ENCODE data around the gene CXorf38.
"Not testable (repeated sequence)": the region's sequence is repeated elsewhere in the genome, so short reads cannot be mapped to it uniquely, and the experiment has no call there.

CXorf38 gene

DNA sequence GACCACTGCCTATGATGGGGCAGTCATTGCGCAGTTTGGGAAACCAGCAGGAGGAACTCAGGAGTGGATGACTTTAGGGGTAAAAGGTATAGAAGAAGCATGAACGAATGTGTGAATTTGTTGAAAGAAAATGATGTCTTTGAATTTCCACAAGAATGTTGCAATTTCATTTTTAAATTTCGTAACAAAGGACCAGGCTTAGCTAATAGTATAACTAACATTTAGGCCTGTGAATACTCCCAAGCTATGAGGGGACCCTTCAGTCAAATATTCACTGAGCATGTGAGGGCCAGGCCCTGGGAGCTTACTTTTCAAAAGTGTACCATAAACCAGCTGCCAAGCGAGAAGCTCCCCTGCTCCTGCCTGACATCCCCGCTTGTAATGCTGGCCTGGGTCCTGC is 18.9 kb downstream of the CXorf38 start:
- DNase-seq, result no peak

DNA sequence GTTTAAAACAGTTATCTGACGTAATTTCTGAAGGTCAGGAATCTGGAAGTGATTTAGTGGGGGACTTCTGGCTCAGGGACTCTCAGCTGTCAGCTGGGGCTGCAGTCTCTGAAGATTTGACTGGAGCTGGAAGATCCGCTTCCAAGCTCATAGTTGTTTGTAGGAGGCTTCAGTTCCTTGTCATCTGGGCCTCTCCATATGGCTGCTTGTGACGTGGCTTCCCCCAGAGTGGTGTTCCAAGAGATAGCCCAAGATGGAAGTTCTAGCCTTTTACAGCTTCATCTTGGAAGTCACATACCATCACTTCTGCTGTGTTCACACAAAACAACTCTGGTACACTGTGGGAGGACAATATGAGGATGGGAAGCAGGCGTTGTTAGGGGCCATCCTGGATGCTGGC is 22.1 kb downstream of the CXorf38 start:
- no peak for DNase-seq

DNA sequence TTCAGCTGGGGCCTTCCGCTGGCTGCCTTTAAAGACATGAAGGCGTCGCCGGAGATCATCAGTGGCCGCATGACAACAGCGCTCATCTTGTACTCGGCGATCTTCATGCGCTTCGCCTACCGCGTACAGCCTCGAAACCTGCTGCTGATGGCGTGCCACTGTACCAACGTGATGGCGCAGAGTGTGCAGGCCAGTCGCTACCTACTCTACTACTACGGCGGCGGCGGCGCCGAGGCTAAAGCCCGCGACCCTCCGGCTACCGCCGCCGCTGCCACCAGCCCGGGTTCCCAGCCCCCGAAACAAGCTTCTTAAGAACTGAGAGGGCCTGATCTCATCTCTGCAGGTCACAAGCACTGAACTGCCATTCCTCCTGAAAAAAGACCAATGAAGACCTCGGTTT is 23.7 kb downstream of the CXorf38 start:
- DNase-seq, result no peak

DNA sequence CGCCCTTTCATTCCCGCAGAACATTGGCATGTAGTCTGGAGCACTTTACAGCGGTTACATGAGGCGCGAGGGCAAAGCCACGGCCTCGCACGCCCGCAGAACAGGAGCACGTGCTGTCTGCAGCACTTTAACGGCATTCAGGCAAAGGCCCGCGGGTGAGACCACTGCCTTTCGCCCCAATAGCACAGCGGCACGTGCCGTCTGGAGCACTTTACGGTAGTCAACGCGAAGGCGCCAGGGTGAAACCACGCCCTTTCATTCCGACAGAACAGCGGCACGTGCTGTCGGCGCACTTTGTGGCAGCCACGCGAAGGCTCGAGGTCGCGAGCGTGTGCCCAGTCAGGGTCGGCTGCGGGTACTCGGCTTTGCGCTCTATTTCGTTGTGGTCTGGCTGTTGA is 24.2 kb downstream of the CXorf38 start, which contains the start of gene MPC1L:
Gene MPC1L (plus strand): TSS at position 290 of the 398 bp plus-strand sequence. CDS start 138 bp downstream, outside the sequence.
- no peak for DNase-seq

DNA sequence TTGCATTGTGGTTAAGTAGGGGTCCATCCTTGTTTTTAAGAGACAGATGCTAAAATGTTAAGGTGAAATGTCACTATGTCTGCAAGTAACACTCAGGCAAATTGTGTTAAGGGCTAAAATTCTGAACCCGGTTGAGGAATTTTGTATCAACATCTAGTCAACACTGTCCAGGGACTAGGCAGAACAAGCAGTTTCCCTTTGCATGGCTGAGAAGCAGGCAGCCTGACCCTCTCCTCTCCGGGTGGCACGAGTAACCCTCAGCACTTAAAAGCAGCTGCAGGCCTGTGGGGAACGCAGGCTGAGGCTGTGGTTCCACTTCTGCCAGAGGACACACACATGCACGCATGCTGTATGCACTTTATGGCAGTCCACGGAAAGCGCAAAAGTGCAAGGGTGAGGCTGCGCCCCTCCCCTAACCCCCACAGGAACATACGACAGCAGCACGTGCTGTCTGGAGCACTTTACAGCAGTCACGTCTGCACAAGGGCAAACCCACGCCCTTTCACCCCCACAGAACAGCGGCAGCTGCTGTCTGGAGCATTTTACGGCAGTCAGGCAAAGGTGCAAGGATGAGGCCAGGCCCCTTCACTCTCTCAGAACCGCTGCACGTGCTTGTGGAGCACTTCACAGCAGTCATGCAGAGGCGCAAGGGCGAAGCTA is 24.8 kb downstream of the CXorf38 start:
- DNase-seq, result no peak

DNA sequence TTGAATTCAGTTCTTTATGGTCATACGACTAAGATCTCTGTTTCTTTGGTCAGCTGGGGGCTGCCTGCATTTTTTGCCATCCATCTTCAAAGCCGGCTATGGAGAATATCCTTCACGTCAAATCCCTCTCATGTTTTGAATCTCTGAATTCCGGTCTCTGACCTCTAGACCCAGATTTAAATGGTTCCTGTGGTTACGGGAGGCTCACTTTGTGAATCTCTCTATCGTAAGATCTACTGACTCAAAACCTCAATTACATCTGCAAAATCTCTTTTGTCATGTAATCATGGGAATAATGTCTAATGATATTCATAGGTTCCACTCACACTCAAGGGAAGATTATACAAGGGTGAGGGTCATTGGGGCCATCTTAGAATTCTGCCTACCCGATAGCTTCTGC is 29.8 kb downstream of the CXorf38 start:
- no peak for DNase-seq

DNA sequence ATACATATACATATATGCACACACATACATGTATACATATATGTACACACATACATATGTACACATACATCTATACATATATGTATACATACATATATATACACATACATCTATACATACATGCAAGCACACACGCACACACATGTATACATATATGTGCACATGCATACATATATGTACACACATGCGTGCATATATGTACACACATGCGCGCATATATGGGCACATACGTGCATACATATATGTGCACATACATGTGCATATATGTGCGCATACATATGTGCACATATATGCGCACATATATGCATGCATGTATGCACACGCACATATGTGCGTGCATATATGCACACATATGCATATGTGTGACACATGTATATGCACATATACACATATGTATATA is 31.4 kb downstream of the CXorf38 start:
- no peak for DNase-seq

DNA sequence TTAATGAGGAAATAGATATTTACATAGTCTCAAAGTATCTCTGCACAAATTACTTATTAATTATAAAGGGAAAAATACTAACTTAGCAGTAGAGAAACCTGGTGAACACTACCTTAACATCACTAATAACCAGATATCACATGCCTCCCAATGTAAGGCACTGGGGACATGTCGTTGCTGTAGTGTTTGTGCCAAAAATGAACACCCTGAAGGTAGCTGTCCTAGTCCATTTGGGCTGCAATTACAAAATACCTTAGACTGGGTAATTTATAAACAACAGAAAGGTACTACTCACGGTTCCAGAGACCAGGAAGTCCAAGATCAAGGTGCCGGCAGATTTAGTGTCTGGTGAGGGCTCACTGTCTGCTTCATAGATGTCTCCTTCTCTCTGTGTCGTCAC is 34.9 kb downstream of the CXorf38 start:
- DNase-seq, result no peak

DNA sequence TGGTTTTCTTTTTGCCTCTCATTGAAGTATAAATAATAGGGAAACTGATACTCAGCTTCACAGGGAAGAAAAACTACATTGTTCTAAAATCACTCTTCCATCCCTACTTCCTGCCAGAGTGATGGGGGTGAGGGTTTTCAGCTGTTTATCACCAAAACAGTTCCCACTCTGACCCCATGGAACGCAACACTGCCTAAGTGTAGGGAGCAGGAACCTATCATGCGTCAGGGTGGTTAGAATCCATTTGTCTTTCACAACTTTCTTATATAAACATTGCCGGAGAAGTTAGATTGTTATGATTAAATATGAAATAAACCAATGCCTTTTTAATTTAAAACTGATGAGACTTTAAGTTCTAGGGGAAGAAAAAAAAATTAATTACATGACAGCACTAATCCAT is 40.0 kb downstream of the CXorf38 start:
- no peak for DNase-seq

DNA sequence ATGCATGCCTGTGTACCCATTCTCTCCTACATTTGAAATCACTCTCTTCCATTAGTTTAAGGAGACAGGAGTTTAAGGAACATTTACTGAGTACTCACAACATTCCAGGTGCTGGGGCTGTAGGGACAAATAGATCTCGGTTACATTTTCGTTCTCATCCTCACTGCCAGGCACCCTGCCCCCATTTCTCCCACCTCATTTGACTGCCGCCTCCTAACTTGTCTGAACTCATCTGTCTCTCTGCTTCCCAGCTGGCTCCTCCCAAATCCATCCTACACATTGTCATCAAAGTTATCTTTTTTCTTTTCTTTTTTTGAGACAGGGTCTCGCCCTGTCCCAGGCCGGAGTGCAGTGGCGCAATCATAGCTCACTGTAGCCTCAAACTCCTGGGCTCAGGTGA is 43.9 kb downstream of the CXorf38 start:
- DNase-seq, result no peak

DNA sequence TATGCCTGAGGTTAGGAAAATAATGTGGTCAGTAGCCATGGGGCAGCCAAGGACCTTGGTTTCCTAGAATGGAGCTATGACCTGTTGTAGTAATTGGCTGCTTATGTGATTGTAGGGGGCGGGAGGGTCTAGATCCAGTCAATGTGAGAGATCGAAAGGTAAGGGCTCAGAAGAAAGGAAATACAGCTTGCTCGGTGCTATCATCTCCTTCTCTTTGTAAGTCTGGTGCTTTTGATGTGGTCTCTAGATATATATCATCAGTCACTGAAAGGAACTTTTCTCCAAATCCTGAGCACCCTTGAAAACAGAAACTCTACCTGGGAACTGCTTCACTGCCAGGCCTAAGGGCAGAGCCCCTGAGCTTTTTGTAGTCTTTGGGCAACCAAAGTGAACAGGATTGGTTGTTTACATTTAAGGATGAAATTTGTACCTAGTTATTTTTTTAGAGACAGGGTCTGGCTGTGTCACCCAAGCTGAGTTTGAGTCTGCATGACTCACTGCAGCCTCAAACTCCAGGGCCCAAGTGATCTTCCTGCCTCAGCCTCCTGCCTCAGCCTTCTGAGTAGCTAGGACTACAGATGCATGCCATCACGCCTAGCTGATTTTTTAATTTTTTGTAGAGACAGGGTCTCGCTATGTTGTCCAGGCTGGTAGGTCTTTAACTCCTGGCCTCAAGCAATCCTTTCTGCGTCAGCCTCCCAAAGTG is 57.6 kb downstream of the CXorf38 start:
- not testable (repeated sequence) for DNase-seq

DNA sequence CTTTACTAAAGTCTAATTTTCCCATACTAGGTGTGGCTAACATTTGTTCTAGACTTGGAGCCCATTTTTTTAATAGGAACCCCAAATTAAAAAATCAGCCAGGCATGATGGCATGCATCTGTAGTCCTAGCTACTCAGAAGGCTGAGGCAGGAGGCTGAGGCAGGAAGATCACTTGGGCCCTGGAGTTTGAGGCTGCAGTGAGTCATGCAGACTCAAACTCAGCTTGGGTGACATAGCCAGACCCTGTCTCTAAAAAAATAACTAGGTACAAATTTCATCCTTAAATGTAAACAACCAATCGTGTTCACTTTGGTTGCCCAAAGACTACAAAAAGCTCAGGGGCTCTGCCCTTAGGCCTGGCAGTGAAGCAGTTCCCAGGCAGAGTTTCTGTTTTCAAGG is 59.7 kb downstream of the CXorf38 start:
- not testable (repeated sequence) for DNase-seq

DNA sequence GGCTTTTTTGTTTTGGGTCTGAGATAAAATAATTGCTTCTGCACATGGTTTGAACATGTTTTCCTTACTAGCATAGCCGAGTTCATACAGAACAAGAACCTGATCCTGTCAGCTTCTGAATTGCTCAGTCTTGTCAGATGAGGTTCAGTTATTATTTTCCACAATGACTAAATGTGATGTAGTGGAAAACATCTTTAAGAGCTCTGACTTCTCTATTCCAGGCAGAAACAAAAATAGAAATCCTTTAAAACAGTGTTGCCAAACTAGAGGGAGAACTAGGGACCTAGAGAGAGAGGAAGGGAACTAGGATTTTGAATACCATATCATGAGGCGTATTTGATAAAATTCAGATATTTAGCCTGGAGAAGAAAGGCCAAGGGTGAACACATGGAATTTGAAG is 64.5 kb downstream of the CXorf38 start:
- DNase-seq, result no peak

DNA sequence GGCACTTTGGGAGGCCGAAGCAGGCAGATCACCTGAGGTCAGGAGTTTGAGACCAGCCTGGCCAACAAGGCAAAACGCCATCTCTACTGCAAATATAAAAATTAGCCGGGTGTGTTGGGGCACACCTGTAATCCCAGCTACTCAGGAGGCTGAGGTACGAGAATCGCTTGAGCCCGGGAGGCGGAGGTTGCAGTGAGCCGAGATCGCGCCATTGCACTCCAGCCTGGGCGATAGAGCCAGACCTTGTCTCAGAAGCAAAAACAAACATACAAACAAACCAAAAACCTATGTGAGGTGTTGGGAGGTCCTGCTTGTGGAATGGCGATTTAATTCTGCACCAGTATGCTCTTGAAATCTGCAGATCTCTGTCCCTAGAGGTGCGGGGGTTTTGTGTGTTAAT is 65.2 kb downstream of the CXorf38 start:
- DNase-seq, result not testable (repeated sequence)

DNA sequence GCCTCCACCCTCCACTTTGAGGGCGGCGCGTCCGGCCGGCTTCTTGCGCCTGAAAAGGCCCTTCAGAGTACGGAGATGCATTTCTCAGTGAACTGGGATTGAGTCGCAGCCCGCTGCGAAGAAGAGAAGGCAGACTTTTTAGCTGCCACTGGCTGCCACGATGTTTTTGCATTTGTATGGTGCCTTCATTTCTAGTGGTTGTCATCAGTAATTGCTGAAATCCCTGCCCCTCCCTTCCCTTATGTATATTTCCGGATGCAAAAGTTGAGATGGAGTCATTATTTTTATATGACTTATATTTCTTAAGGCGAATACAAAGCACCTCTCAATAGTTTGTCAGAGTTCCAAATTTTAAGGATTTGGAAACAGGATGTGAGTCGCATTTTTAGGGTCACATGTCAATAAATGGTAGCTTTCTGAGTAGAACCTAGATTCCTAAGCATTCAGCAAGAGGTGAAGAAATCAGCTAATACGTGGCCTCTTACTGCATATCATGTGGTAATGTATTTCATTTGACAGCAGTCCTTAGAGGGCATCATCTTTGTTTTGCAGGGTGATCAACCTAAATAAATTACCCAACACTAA is 65.9 kb downstream of the CXorf38 start:
- DNase-seq, result peak; percentile 1

DNA sequence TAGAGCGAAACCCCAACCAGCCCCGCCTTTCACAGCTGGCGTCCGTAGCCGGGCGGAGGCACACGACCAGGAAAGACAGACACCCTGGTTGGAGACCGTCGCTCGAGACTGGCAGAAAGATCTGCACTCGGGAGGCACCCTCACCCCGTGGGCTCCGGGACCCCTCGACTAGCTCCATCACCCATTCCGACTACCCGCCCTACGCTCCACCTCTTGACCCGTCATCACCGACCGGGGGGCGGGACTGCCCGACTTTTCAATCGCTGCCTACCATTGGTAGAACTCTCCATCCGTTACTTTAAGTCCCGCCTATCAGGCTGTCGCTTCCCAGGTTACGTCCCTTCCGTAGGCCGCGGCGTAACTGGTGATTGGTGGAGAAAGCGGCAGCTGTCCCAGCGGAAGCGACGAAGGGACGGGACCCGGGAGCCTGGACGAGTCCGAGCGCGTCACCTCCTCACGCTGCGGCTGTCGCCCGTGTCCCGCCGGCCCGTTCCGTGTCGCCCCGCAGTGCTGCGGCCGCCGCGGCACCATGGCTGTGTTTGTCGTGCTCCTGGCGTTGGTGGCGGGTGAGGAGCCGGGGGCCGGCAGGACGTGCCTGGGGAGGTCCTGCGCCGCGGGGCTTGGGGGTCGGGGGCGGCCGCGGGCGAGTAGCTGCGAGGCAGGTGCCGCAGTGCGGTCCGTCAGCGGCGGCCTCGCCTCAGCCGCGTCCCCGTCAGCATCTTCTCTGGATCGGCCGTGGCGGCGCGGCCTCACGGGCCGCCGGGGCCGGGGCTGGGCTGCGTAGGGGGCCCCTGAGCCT is 66.6 kb downstream of the CXorf38 start, which contains the start of gene ATP6AP2:
Gene ATP6AP2 (plus strand): TSS at position 434 of the 799 bp plus-strand sequence. CDS start 96 bp downstream, at position 530.
- peak; percentile 93 for DNase-seq

DNA sequence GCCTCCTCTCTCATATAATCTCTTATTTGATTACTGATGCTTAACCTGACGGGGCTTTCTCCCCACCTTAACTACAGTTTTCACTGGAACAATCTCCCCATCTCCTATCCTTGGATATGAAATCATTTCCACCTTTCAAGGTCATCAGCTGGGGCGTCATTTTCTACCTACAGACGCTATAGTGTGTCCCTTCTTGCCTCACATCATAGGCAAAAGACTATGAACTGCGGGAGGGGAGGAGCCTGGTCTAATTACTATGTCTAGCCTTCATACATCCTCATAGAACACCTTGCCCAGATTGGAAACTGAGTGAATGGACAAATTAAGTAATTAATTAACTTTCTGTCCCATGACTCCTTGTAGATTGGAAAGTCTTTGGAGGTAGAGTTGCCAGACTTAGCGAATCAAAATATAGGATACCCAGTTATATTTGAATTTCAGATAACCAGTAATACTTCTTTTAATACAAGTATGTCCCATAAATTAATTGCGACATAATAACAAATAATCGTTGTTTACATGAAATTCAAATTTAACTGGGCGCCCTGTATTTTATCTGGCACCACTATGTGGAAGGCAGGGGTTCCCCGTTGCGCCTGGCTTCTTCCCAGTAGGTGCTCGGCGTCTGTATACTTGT is 67.3 kb downstream of the CXorf38 start:
- DNase-seq, result no peak

DNA sequence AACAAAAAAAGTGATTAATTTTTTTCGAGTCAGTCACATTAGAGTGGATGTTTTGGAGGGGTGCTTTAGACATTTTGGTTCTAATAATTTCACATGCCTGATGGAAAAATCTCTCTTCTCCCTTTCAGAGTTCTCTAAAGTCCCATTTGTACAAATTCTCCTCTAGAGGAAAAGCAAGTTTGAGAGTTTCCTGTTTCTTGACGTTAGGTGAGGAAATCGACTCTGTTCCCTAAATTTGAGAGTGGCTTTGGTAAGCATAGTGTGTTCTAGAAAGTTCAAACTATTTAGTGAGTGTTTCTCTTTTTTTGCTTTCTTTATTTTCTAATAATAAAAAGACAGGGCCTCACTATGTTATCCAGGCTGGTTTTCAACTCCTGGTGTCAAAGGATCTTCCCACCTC is 68.2 kb downstream of the CXorf38 start:
- DNase-seq, result no peak

DNA sequence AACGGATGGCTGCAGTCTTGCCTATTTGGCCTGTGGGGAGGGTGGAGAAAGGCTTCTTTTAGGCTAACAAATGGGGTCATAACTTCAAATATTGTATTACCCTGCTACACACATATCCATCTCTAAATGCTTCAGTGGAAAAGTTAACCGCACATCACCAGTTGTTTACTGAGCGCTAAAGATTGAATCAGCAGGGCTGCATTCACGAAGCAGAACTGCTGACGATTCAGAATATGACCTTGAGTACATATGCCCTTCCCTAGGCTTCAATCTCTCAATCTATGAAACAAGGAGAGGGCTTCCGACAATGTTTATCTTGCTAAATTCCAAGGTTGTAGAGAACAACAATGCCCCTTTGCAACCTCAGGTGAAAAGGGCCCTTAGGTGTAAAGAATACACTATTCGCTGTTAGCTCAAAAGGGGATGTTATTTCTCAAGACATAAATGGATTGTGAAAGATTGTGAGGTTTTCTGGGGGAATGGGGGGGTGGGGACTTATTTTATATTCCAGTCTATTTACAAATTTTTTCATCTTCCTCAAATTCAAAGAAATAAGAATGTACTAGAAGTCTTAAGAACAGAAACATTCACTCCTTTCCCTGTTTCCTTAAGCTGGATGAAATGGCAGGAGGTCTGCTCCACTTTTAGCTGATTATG is 69.2 kb downstream of the CXorf38 start:
- no peak for DNase-seq

Measured in fibroblast of skin of scalp (primary cell).